GM12878 (cell line): ENCODE results near the gene NUP205.

Experiments
- HDAC2 ChIP-seq: fragments of 200-600 bp; sonication (generic); IDR thresholded peaks from 2 replicates; pipeline ENCODE4 v1.6.1; 2017
- RELA ChIP-seq: fragments of 450-650 bp; IDR thresholded peaks from 2 replicates; pipeline ENCODE4 v1.8.0; 2014; ENCODE audit warnings: borderline replicate concordance; ENCODE audit not compliant: partially characterized antibody
- SREBF2 ChIP-seq: IDR thresholded peaks from 2 replicates; pipeline ENCODE4 v1.6.1; 2012; ENCODE audit warnings: mild to moderate bottlenecking, low read length
- SUZ12 ChIP-seq: fragments of 200-600 bp; sonication (generic); IDR thresholded peaks from one replicate; pipeline ENCODE4 v1.6.1; 2018; ENCODE audit warnings: antibody characterized with exemption, mild to moderate bottlenecking; ENCODE audit not compliant: unreplicated experiment

DNA sequence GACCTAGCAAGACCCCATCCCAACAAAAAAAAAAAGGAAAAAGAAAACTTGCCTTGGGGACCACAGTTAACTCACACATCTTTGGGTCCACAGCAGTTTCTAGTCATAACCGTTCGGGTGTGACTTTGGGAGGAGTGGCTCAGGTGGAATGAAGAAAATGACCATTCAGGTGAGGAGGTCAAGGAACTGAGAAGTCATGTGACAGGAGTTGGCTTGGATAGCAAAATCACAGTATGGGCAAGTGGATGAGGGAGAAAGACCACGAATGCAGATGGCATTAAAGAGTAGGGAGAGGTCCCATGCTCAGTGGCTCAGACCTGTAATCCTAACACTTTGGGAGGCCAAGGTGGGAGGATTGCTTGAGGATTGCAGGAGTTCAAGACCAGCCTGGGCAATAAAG is 30.7 kb upstream of the NUP205 start:
- TF ChIP-seq HDAC2: no peak
- TF ChIP-seq SREBF2: no peak
- no peak for TF ChIP-seq SUZ12
- no peak for TF ChIP-seq RELA
